Keratinocyte (primary cell): ENCODE measurements around the gene TEN1. TPM values are rescaled to one million over a fixed set of nuclear protein-coding genes. Genes with fewer than 3 reads are reported as not detected.

Experiments
- DNase-seq: peaks from one replicate; pipeline ENCODE4 v3.0.0-alpha.2; 2011; ENCODE audit warnings: low read depth, missing footprints, low spot score
- FAIRE-seq: peaks from 2 replicates; lab custom pipeline; 2011; peaks lifted over from hg19 to GRCh38; lab: Jason Lieb, UNC
- H2AFZ ChIP-seq: 2 replicates; pipeline ENCODE4 v1.6.0; 2012; ENCODE audit warnings: low read length, control low read depth, inconsistent platforms; ENCODE audit not compliant: control insufficient read depth
- H3K27ac ChIP-seq: 2 replicates; pipeline ENCODE4 v1.5.1; 2011; ENCODE audit warnings: low read length; ENCODE audit not compliant: control insufficient read depth, insufficient read depth
- H3K27me3 ChIP-seq: 3 replicates; pipeline ENCODE4 v1.6.0; 2011; ENCODE audit warnings: low read length; ENCODE audit not compliant: control insufficient read depth, insufficient read depth; ENCODE audit errors: extremely low read depth
- H3K36me3 ChIP-seq, 2 experiments: 2 replicates in 1 of 2; 3 replicates in 1 of 2; pipeline ENCODE4 v1.5.1; 2011; ENCODE audit warnings: low read length in 2 of 2, mild to moderate bottlenecking in 1 of 2; ENCODE audit not compliant: control insufficient read depth in 2 of 2, insufficient read depth in 2 of 2; ENCODE audit errors: extremely low read depth in 1 of 2
- H3K4me1 ChIP-seq: 3 replicates; pipeline ENCODE4 v1.5.1; 2011; ENCODE audit warnings: low read length; ENCODE audit not compliant: control insufficient read depth, insufficient read depth; ENCODE audit errors: extremely low read depth
- H3K4me2 ChIP-seq: 3 replicates; pipeline ENCODE4 v1.6.0; 2011; ENCODE audit warnings: low read depth, low read length; ENCODE audit not compliant: control insufficient read depth, insufficient read depth; ENCODE audit errors: extremely low read depth
- H3K4me3 ChIP-seq, 3 experiments: fragments of 200-600 bp in 1 of 3; sonication (generic) in 1 of 3; 2 replicates in 2 of 3; 3 replicates in 1 of 3; pipeline ENCODE4 v1.5.1; 2011 to 2016; ENCODE audit warnings: low read length in 3 of 3, mild to moderate bottlenecking in 3 of 3, control low read depth in 2 of 3, inconsistent platforms in 1 of 3, low read depth in 1 of 3, mixed read lengths in 1 of 3, mixed run types in 1 of 3, moderate library complexity in 1 of 3; ENCODE audit not compliant: control insufficient read depth in 2 of 3, insufficient read depth in 2 of 3; ENCODE audit errors: extremely low read depth in 1 of 3
- H3K79me2 ChIP-seq: 2 replicates; pipeline ENCODE4 v1.6.0; 2012; ENCODE audit warnings: low read length; ENCODE audit not compliant: control insufficient read depth, insufficient read depth
- H3K9ac ChIP-seq: 3 replicates; pipeline ENCODE4 v1.6.0; 2011; ENCODE audit warnings: low read length; ENCODE audit not compliant: control insufficient read depth, insufficient read depth; ENCODE audit errors: extremely low read depth
- H3K9me1 ChIP-seq: 3 replicates; pipeline ENCODE4 v1.6.0; 2011; ENCODE audit warnings: low read length; ENCODE audit not compliant: control insufficient read depth, insufficient read depth; ENCODE audit errors: extremely low read depth
- H3K9me3 ChIP-seq: 2 replicates; pipeline ENCODE4 v1.5.1; 2012; ENCODE audit warnings: low read depth, low read length; ENCODE audit not compliant: control insufficient read depth
- H4K20me1 ChIP-seq: 3 replicates; pipeline ENCODE4 v1.6.0; 2011; ENCODE audit warnings: low read length; ENCODE audit not compliant: control insufficient read depth, insufficient read depth; ENCODE audit errors: extremely low read depth
- EZH2 ChIP-seq: IDR thresholded peaks from one replicate; pipeline ENCODE4 v1.6.1; 2012; ENCODE audit warnings: inconsistent platforms, mild to moderate bottlenecking, low read length, moderate library complexity
- dilution Hi-C: fragments of 300-500 bp; cut with MboI; formaldehyde crosslinking; loops from one replicate; pipeline ENCODE4 v1.7.0; 2020; ENCODE audit warnings: low sequenced_read_pairs; ENCODE audit not compliant: extremely low pct_ligation_motif_present
- polyA plus RNA-seq, 5 experiments: library from polyadenylated mRNA; depleted of rRNA in 3 of 5; stranded (reverse) in 3 of 5; stranded (forward) in 1 of 5; unstranded in 1 of 5; fragments of >200 nt; gene quantifications; 1 replicate in 1 of 5; 2 replicates in 3 of 5; 3 replicates in 1 of 5; pipeline versions ENCODE4 v1.2.1 to v1.2.3, GENCODE V29; 2011 to 2012; ENCODE audit warnings: missing spikeins in 2 of 5, low read depth in 1 of 5, low replicate concordance in 1 of 5
- TF ChIP-seq, protein P1 (sequence below), 3 experiments: IDR thresholded peaks in 1 of 3; conservative IDR thresholded peaks in 1 of 3; optimal IDR thresholded peaks in 1 of 3; 2 replicates in 2 of 3; 3 replicates in 1 of 3; pipeline versions ENCODE3 to v1.5.1; 2011; ENCODE audit warnings: low read length in 3 of 3, mild to moderate bottlenecking in 3 of 3, moderate library complexity in 2 of 3, control low read depth in 1 of 3, inconsistent platforms in 1 of 3; ENCODE audit not compliant: insufficient read depth in 2 of 3; ENCODE audit errors: extremely low read depth in 1 of 3

TEN1 gene
- polyA plus RNA-seq, 1 donor (not counting 4 experiments of a cell fraction or from before 2014, with no cell fraction given), result 11.7 TPM

DNA sequence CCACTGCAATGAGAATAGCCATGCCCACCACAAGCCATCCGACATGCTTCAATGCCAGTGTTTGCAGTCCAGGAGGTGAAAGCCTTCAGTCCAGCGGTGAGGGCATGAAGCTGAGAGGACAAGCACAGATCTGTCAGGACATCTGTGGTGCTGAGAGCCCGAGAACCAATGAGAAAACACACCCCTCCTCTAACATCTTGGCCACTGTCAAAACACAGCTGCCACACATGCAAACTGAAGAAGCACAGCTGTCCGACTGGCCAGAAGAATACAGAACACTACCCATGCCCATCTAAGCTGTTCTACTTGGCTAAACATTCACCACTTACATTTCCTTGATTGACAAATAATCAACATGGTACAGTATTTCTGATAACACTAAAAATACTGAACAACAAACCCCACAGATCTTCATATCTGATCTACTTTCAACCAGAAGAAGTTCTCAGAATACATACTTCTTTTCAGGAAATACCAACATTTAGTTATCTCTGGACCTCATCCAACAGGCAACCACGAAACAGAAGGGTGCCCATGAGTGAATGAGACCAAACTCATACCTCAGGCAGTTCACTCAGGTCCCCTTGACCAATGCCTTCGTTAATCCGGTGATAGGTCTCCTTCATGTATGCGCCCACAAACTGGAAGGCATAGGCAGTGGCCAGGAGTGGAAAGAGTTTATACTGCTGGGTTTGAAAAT is 28.0 kb upstream of the TEN1 start:
- Histone ChIP-seq H3K27me3 (no peaks in the 10 kb centered on the region), H3K9me3 (no peaks in the 10 kb centered on the region), H3K4me2 (no peak overlapping the region), H3K9me1 (no peaks in the 10 kb centered on the region), H3K36me3 (peaks cover 20 to 34% of the 10 kb centered on the region in 2 experiments), H3K9ac (no peak overlapping the region), H3K4me1 (no peaks in the 10 kb centered on the region), H4K20me1 (no peaks in the 10 kb centered on the region), H2AFZ (no peak overlapping the region), H3K4me3 (no peak overlapping the region), H3K79me2 (no peaks in the 10 kb centered on the region), H3K27ac (no peak overlapping the region)
- DNase-seq (no peak), FAIRE-seq (no peak)
- dilution Hi-C loops, result no loop called here
- TF ChIP-seq, protein P1, sequence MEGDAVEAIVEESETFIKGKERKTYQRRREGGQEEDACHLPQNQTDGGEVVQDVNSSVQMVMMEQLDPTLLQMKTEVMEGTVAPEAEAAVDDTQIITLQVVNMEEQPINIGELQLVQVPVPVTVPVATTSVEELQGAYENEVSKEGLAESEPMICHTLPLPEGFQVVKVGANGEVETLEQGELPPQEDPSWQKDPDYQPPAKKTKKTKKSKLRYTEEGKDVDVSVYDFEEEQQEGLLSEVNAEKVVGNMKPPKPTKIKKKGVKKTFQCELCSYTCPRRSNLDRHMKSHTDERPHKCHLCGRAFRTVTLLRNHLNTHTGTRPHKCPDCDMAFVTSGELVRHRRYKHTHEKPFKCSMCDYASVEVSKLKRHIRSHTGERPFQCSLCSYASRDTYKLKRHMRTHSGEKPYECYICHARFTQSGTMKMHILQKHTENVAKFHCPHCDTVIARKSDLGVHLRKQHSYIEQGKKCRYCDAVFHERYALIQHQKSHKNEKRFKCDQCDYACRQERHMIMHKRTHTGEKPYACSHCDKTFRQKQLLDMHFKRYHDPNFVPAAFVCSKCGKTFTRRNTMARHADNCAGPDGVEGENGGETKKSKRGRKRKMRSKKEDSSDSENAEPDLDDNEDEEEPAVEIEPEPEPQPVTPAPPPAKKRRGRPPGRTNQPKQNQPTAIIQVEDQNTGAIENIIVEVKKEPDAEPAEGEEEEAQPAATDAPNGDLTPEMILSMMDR (optimal IDR thresholded peaks at IDR 0.05 in 1 of 3, IDR thresholded peaks at IDR 0.05 in 1 of 3, conservative IDR thresholded peaks at IDR 0.05 in 1 of 3; ENCODE audit: extremely low read depth in 1 of 3, insufficient read depth in 2 of 3, low read length in 3 of 3), result no peak
- no peak for TF ChIP-seq EZH2

DNA sequence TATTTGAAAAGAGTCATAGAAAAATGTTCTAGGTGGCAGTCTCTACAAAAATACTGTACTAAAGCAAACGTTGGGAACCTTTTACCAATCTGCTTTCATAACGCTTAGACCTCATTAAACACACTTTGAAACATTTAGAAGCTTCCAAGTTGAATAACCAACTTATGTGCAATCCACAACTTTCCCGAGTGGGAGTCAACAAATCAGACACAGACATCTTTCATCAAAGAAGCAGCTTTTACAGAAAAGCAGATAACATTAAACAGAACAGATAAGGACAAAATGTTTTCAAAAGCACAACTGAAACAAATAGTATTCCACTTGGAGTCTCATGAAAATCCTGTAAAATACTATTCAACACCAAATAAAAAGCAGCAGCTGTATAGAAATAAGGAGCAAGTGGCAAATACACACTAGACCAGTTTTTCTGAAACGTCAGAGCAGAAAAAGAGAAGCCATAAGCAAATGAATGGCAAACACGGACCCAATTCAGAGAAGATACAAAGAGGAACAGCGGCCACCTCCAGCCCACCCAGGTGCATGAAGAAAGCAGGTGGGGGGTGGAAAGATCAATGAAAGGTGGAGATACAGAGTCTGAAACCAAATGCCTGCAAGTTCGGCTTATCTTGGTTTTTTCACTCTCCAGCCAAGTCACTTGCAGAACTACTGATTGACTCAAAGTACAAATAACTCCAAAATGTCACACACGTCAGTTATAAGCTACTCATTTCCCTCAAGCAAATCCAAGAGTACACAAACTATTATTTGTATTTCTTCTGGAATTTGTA is 19.8 kb upstream of the TEN1 start:
- Histone ChIP-seq H3K9me3 (no peaks in the 10 kb centered on the region), H3K4me2 (no peak overlapping the region), H3K4me3 (no peak overlapping the region), H3K36me3 (peaks cover 5 to 7% of the 10 kb centered on the region in 2 experiments), H3K9me1 (no peaks in the 10 kb centered on the region), H4K20me1 (no peaks in the 10 kb centered on the region), H2AFZ (no peak overlapping the region), H3K27ac (no peak overlapping the region), H3K27me3 (no peaks in the 10 kb centered on the region), H3K9ac (no peak overlapping the region), H3K4me1 (no peaks in the 10 kb centered on the region), H3K79me2 (no peaks in the 10 kb centered on the region)
- DNase-seq, result no peak
- no peak for FAIRE-seq
- dilution Hi-C loops, result no loop called here
- TF ChIP-seq, protein P1 (optimal IDR thresholded peaks at IDR 0.05 in 1 of 3, IDR thresholded peaks at IDR 0.05 in 1 of 3, conservative IDR thresholded peaks at IDR 0.05 in 1 of 3; ENCODE audit: extremely low read depth in 1 of 3, insufficient read depth in 2 of 3, low read length in 3 of 3), result no peak
- no peak for TF ChIP-seq EZH2
